LNCaP clone FGC (cell line): ENCODE results near the gene CAVIN2.

Experiments used
- DNase-seq: peaks from one replicate; pipeline ENCODE4 v3.0.0-alpha.2; 2011; ENCODE audit warnings: low read depth
- H3K4me3 ChIP-seq: 2 replicates; pipeline ENCODE4 v1.5.1; 2011; ENCODE audit warnings: mild to moderate bottlenecking, low read depth, low read length, control low read depth
- TF ChIP-seq, protein P1 (sequence below): IDR thresholded peaks from 2 replicates; pipeline ENCODE4 v1.5.1; 2012; ENCODE audit warnings: mild to moderate bottlenecking; ENCODE audit not compliant: control insufficient read depth, insufficient read depth; ENCODE audit errors: extremely low read depth

Gene CAVIN2

DNA sequence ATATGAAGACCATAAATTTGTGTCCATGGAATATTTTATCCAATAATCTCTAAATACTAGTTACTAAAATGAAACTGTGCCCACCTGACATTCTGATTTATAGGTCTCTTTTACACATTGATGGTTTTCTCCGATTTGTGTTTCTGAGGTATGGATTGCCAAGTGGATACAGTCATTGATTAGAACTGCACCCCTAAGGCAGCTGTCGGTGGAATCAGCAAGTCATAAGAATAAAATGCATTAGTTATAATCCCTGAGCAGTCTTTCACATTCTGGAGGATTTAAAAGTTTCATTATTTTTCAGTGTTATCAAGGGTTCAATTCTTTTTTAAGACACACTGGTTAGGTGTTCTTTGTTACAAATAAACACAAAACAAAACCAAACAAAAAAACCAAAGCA, 6.0 kb downstream of the CAVIN2 start:
- DNase-seq = no peak
- TF ChIP-seq, protein P1, sequence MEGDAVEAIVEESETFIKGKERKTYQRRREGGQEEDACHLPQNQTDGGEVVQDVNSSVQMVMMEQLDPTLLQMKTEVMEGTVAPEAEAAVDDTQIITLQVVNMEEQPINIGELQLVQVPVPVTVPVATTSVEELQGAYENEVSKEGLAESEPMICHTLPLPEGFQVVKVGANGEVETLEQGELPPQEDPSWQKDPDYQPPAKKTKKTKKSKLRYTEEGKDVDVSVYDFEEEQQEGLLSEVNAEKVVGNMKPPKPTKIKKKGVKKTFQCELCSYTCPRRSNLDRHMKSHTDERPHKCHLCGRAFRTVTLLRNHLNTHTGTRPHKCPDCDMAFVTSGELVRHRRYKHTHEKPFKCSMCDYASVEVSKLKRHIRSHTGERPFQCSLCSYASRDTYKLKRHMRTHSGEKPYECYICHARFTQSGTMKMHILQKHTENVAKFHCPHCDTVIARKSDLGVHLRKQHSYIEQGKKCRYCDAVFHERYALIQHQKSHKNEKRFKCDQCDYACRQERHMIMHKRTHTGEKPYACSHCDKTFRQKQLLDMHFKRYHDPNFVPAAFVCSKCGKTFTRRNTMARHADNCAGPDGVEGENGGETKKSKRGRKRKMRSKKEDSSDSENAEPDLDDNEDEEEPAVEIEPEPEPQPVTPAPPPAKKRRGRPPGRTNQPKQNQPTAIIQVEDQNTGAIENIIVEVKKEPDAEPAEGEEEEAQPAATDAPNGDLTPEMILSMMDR = no peak
- H3K4me3 ChIP-seq = no peak overlapping the region

DNA sequence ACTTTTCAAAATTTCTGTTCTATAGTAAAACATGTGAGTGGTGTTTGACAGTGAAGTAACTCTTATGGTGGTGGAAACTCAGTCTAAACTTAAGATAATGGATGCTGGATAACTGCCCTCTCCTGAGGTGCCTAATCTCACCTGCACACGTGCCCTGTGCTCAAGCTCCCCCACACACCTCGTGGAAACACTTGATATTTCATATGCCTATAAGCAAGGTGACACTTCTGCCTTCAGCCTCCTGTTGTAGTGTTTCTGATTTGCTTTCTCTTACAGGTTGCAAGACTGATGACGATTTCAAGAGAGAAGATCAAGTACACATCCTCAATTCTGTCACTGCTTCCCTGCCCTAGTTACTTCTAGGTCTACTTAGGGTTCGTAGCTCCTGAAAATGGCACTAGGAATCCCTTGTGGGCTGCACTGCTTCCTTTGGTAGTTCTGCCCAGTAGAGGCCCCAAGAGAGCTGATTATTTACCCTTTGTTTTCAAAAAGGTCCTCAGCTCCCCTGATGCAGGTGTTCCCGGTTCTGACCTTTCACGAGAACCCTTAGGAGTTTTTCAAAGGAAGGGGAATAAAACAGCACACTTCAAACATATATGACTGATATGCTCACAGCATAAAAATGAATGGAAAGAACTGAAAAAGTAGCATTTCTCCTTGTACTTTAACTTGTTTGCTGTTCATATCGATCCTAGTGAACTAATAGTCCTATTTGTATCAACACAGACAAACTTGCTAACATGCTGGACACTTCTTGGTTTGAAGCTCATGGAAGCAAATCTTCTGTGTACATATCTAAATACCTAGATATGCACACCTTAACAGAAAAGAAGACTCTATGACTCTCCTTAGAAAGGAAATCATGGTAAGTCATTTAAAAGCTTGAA, 6.7 kb downstream of the CAVIN2 start:
- TF ChIP-seq, protein P1 = no peak
- no peak for DNase-seq
- H3K4me3 ChIP-seq = no peak overlapping the region

DNA sequence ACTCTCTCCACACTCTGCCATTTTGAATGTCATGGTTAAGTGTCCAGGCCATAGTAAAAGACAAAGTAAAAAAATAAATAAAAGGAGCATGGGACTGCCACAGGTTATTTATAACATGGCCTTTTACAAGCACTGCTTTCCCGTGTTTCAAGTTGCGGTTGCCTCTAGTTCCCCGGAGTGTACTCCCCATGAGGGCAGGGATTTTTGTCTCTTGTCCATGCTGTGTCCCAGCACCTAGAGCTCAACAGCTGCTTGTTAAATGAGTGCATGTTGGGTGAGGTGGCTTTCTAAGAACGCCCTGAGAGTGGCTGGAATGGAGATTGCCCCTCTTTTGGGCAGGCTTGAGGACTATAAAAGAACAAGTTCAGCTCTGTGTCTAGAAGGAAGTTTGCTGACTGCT, 8.4 kb downstream of the CAVIN2 start:
- TF ChIP-seq, protein P1 = no peak
- H3K4me3 ChIP-seq = no peak overlapping the region
- DNase-seq = no peak

DNA sequence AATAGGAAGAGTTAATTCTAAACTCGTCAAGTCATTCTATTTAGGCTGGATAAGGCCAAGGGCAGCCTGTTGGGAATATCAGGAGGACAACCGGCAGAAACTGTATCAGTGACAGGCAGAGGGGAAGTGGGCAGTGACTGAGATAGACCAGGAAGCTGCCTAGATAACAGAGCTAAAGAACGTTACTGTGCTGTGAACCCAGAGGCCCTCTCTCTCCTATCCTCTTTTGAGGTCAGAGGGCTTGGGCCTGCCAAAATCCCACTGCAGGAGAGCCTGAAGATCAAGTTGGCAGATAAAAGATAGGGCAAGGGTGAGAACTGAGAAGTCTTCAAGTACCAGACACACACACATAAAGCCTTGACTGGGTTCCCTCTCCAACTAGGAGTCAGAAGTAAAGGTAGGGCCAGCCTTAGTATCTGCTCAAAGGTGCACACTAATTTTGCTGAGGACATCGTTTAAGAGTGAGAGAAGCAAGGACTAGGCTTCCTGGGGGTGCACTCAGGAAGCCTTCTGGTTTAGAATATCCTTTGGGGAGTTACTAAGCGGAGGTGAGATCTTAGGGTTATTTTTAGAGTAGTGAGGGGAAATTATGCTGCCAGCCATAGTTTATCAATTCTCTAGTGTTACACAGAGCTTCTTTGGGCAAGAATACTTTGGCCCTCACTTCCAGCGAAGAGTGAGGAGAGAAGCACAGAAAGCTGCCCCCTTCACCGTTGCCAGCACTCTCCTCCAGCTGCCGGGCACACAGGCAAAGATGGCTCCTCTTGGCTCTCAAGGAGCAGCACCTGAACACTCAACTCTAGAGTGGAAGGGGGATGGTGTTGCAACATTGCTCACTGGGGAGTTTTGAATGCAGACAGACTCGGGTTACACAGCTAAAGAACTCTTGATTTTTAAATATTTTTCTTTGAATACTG, 9.8 kb downstream of the CAVIN2 start:
- DNase-seq = no peak
- TF ChIP-seq, protein P1 = no peak
- no peak overlapping the region for H3K4me3 ChIP-seq

DNA sequence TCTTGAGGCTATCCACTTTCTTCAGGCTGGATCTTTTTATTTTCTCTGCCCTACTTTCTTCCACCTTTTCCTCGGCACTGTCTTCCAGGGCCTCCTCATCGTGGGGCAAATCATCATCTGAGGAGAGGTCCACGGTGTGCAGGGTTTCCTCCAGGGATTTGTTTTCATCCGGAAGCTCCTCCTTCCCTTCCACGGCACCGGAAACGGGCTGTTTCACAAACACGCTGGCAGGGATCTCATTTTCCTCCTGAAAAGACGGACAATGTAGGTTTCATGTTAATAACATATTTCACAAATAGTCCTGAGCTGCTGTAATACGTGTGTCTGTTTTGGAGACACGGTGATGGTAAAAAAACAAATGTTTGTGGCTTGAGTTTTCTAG, 10.4 kb downstream of the CAVIN2 start:
- DNase-seq = no peak
- no peak overlapping the region for H3K4me3 ChIP-seq
- TF ChIP-seq, protein P1 = no peak

DNA sequence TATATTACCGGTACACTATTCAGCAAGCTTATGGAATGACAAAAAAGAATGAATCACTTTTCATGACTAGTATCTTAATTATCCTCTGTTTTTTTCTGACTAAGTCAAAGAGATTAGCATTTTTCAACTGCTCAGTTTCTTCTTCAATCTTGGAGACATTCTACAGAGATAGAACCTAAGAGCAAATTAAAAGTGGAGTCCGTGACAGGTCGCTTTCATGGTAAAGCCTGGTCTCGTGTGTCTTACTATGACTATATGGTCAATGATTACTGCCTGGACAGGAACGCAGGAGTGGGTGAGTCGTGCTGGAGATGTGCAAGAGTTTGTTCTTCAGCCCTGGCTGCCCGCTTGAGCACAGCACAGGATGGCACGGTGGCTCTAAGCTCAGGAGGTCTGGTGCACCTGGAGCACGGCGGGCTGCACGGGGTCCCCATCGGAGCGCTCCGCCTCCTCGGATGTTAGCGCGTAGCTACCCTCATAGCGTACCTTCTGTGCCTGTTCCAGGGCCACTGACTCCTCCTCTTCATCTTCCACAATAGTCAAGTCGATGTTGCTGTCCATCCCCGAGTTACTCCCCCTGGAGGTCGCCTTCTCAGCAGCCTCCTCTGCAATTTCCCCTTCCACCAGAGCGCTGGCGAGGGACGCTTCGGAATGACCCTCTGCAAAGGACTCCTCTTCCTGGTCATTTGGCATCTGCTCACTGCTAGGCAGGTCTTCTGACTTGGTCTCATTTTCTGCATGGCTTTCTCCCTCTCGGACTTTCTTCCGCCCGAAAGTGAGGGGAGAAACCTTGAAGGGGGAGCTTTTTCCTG, 11.1 kb downstream of the CAVIN2 start:
- TF ChIP-seq, protein P1 = no peak
- DNase-seq = no peak
- H3K4me3 ChIP-seq = no peak overlapping the region
